ENCODE results near the gene WBP2NL.

Gene WBP2NL

DNA sequence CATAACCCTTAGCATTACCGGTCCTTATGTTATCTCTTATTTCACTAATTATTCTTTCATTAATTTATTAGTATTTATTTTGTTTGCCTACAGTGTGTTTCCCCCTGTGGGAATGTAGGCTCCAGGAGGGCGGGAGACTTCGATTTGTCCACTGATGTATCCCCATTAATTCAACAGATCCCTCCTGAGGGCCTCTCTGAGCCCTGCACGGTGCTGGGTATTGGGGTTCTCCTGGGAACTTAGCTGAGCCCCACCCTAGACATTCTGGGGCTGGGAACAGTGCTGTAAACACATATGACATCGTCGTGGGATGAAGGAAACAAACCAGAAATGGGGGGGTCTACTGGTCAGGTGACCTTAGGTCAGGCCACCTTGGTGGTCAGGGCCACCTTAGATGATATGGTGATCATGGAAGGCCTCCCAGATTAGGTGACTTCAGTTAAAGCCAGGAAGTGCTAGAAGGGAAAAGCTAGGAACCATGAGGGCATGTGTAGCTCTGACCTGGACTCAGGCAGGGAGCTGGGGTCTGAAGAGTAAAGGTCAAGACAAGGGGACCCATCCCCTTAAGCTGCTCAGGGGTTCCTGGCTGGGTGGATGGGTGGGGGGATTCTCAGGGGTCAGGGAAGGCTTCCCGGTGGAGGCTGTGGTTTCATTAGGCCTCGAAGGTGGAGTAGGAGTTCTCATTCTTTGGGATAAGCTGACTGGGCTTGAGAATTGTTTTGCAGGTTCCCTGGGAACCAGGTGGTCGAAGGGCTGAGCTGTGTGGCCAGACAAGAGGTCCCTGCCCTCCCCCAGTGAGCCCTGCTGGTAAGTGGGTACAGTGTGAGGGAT is 76.5 kb downstream of the WBP2NL start:
- Histone ChIP-seq H4K20me1 (ENCODE audit: insufficient read depth, low read length) (no peaks in the 10 kb centered on the region), H3K4me3 (ENCODE audit: low read length) (0 out of 2 replicates have a peak overlapping the region, but pooled peaks have one; percentile 34), H3K9ac (ENCODE audit: low read length) (no peak overlapping the region)

DNA sequence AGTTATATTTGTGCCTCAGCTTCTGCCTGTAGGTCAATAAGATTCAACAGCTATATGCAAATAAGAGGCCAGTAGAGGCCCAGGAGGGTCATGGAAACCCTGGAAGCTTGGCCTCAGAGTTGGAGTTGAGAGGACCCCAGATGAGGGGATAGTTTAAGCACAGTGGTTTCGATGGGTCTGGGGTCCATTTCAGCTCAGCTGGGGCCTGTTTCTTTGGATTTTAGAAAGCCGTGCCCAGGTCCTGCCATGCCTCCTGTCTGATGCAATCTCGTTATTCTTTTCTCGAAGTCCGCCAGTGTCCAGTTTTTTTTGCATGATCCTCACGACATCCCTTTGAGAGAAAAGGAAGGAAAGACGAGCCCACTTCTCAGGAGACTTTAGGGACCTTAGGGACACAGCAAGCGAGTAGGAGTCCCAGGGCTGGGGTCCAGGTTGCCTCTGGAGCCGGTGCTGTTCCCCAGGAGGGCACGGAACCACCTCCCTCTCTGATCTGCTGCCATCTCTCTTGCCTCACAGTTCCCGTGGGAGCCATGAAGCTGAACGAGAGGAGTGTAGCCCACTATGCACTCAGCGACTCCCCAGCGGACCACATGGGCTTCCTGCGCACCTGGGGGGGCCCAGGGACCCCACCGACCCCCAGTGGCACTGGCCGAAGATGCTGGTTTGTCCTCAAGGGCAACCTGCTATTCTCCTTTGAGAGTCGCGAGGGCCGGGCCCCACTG is 78.3 kb downstream of the WBP2NL start:
- Histone ChIP-seq H3F3A (ENCODE audit: insufficient read depth, low read length) (0 out of 2 replicates have a peak, but pooled peaks cover 13% of the 10 kb centered on the region), H3K27me3 (replicated peaks; ENCODE audit: insufficient read depth, low read length) (no peaks in the 10 kb centered on the region), H3K4me2 (ENCODE audit: low read depth, low read length) (no peak overlapping the region), H2AFZ (ENCODE audit: low read length) (no peak overlapping the region), H3K36me3 (replicated peaks; ENCODE audit: insufficient read depth, low read length) (no peaks in the 10 kb centered on the region), H3K4me1 (ENCODE audit: low read length) (peaks cover 7% of the 10 kb centered on the region), H3K79me2 (ENCODE audit: low read length) (peaks cover 20% of the 10 kb centered on the region), H3K4me3 (ENCODE audit: low read length) (no peak overlapping the region), H3K27ac (ENCODE audit: low read length) (no peak overlapping the region), H3K9me2 (replicated peaks; ENCODE audit: insufficient read depth, low read length) (no peaks in the 10 kb centered on the region), H3K9me3 (replicated peaks; ENCODE audit: insufficient read depth, low read length) (no peaks in the 10 kb centered on the region), H3K9ac (ENCODE audit: low read length) (no peak overlapping the region), H4K20me1 (ENCODE audit: insufficient read depth, low read length) (no peaks in the 10 kb centered on the region)
- TF ChIP-seq EZH2phosphoT487 (IDR thresholded peaks at IDR 0.05; ENCODE audit: low read length) (no peak), EZH2 (optimal IDR thresholded peaks at IDR 0.05; ENCODE audit: low read depth, low read length) (no peak)
- TF ChIP-seq, protein P1, sequence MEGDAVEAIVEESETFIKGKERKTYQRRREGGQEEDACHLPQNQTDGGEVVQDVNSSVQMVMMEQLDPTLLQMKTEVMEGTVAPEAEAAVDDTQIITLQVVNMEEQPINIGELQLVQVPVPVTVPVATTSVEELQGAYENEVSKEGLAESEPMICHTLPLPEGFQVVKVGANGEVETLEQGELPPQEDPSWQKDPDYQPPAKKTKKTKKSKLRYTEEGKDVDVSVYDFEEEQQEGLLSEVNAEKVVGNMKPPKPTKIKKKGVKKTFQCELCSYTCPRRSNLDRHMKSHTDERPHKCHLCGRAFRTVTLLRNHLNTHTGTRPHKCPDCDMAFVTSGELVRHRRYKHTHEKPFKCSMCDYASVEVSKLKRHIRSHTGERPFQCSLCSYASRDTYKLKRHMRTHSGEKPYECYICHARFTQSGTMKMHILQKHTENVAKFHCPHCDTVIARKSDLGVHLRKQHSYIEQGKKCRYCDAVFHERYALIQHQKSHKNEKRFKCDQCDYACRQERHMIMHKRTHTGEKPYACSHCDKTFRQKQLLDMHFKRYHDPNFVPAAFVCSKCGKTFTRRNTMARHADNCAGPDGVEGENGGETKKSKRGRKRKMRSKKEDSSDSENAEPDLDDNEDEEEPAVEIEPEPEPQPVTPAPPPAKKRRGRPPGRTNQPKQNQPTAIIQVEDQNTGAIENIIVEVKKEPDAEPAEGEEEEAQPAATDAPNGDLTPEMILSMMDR (IDR thresholded peaks at IDR 0.05; ENCODE audit: low read length) = no peak
- no peak for DNase-seq

More for the DNA sequence above, 76.5 kb downstream of the WBP2NL start:
- no peaks in the 10 kb centered on the region for H3K36me3 ChIP-seq (replicated peaks; ENCODE audit: insufficient read depth, low read length)
- peaks cover 10% of the 10 kb centered on the region for H3K4me1 ChIP-seq (ENCODE audit: low read length)
- H3F3A ChIP-seq (ENCODE audit: insufficient read depth, low read length) = peaks cover 18% of the 10 kb centered on the region; the same call in 1 of the 2 replicates
- DNase-seq = no peak
- H3K79me2 ChIP-seq (ENCODE audit: low read length) = peaks cover 2% of the 10 kb centered on the region
- TF ChIP-seq EZH2 (optimal IDR thresholded peaks at IDR 0.05; ENCODE audit: low read depth, low read length) (no peak), EZH2phosphoT487 (IDR thresholded peaks at IDR 0.05; ENCODE audit: low read length) (no peak)
- TF ChIP-seq, protein P1 (IDR thresholded peaks at IDR 0.05; ENCODE audit: low read length) = no peak
- no peaks in the 10 kb centered on the region for H3K27me3 ChIP-seq (replicated peaks; ENCODE audit: insufficient read depth, low read length)
- H3K27ac ChIP-seq (ENCODE audit: low read length) = no peak overlapping the region
- no peak overlapping the region for H3K4me2 ChIP-seq (ENCODE audit: low read depth, low read length)
- no peaks in the 10 kb centered on the region for H3K9me3 ChIP-seq (replicated peaks; ENCODE audit: insufficient read depth, low read length)
- no peaks in the 10 kb centered on the region for H3K9me2 ChIP-seq (replicated peaks; ENCODE audit: insufficient read depth, low read length)
- H2AFZ ChIP-seq (ENCODE audit: low read length) = no peak overlapping the region

DNA sequence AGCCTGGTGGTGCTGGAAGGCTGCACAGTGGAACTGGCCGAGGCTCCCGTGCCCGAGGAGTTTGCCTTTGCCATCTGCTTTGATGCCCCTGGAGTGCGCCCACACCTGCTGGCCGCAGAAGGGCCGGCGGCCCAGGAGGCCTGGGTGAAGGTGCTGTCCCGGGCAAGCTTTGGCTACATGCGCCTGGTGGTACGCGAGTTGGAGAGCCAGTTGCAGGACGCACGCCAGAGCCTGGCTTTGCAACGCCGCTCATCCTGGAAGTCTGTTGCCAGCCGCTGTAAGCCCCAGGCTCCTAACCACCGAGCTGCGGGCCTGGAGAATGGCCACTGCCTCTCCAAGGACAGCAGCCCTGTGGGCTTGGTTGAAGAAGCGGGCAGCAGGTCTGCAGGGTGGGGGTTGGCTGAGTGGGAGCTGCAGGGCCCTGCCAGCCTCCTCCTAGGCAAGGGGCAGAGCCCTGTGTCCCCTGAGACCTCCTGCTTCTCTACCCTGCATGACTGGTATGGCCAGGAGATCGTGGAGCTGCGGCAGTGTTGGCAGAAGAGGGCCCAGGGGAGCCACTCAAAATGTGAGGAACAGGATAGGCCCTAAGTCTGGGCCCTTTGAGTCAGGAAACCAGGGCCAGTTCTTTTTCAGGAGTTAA is 79.0 kb downstream of the WBP2NL start:
- no peak for DNase-seq
- Histone ChIP-seq H3K4me1 (ENCODE audit: low read length) (peaks cover 7% of the 10 kb centered on the region), H3K9me3 (replicated peaks; ENCODE audit: insufficient read depth, low read length) (no peaks in the 10 kb centered on the region), H3K27ac (ENCODE audit: low read length) (no peak overlapping the region), H3K4me3 (ENCODE audit: low read length) (no peak overlapping the region), H3K36me3 (replicated peaks; ENCODE audit: insufficient read depth, low read length) (no peaks in the 10 kb centered on the region), H3K9ac (ENCODE audit: low read length) (no peak overlapping the region), H3K9me2 (replicated peaks; ENCODE audit: insufficient read depth, low read length) (no peaks in the 10 kb centered on the region), H3K4me2 (ENCODE audit: low read depth, low read length) (no peak overlapping the region), H3K79me2 (ENCODE audit: low read length) (peaks cover 25% of the 10 kb centered on the region), H2AFZ (ENCODE audit: low read length) (no peak overlapping the region), H3K27me3 (replicated peaks; ENCODE audit: insufficient read depth, low read length) (no peaks in the 10 kb centered on the region), H4K20me1 (ENCODE audit: insufficient read depth, low read length) (no peaks in the 10 kb centered on the region), H3F3A (ENCODE audit: insufficient read depth, low read length) (0 out of 2 replicates have a peak, but pooled peaks cover 13% of the 10 kb centered on the region)
- TF ChIP-seq EZH2 (optimal IDR thresholded peaks at IDR 0.05; ENCODE audit: low read depth, low read length) (no peak), EZH2phosphoT487 (IDR thresholded peaks at IDR 0.05; ENCODE audit: low read length) (no peak)
- TF ChIP-seq, protein P1 (IDR thresholded peaks at IDR 0.05; ENCODE audit: low read length) = no peak
